AG09319 (cell line): Measurements from ENCODE around the gene AHCYL2.

Experiments
- DNase-seq: peaks from one replicate; pipeline ENCODE4 v3.0.0-alpha.2; 2010; ENCODE audit warnings: low read depth; ENCODE audit errors: extremely low read depth
- CTCF ChIP-seq: IDR thresholded peaks from 2 replicates; pipeline ENCODE4 v1.5.1; 2011; ENCODE audit warnings: low read depth, mild to moderate bottlenecking, inconsistent platforms, low read length, moderate library complexity

AHCYL2 gene

GRCh38 chr7:129270077-129270476 lies 45.2 kb downstream of the AHCYL2 start:
- DNase-seq = no peak
- no peak for TF ChIP-seq CTCF

- no peak for DNase-seq
- peak; percentile 59 for TF ChIP-seq CTCF
Measured at GRCh38 chr7:129271500-129272355, 46.9 kb downstream of the AHCYL2 start.

GRCh38 chr7:129273936-129274335 lies 49.1 kb downstream of the AHCYL2 start:
- TF ChIP-seq CTCF = no peak
- DNase-seq = no peak

GRCh38 chr7:129277629-129278028 lies 52.8 kb downstream of the AHCYL2 start:
- DNase-seq = no peak
- no peak for TF ChIP-seq CTCF

DNA sequence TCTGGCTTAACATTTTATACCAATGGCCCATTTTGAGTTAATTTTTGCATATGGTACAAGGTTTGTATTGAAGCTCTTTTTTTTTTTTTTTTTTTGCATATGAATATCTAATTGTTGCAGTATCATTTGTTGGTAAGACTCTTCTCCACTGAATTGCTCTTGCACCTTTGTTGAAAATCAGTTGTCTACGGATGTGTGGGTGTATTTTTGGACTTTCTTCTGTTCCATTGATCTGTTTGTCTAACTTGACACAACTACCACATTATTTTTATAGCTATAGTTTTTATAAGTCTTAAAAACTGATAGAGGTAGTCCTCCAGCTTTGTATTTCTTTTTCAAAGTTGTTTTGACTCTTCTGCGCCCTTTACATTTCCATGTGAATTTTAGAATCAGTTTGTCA lies 53.9 kb downstream of the AHCYL2 start:
- DNase-seq = no peak
- TF ChIP-seq CTCF = no peak

GRCh38 chr7:129279757-129280156 lies 54.9 kb downstream of the AHCYL2 start:
- TF ChIP-seq CTCF = no peak
- no peak for DNase-seq

GRCh38 chr7:129281163-129281562 lies 56.3 kb downstream of the AHCYL2 start:
- TF ChIP-seq CTCF = no peak
- no peak for DNase-seq
